ENCODE results near the gene CIDEB.

The CIDEB gene

DNA sequence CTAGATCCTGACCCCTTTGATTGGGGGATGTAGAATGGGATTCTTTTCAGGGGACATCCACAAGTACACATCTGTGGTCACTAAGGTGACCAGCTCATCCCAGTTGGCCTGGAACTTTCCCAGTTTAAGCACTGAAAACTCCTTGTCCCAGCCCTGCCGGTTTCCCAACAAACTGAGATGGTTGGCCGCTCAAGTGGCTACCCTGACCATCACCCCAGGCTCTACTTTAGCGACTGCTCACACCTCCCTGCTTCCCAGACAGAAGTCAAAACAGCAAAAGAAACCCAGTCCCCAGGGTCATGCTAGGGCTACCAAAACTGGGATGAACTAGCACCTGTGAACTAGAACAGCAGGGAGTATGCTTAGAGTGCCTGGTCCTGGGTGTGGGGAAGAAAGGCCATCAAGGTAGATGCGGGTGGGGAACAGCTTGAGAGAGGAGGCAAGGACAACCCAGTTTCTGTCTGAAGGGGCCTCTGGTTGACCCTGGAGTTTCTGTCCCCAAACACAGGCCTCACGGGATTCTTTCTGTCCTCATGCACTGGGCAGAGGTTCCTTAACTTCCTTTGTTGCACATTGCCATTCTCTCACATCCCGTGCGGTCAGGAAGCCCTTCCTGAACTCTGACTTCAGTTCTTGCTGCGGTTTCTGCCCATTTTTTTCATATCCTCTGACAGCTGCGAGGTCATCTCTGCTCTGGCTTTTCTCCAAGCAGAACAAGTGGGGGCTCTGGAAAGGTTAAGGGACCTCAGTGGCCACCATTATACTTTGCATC lies 5.1 kb upstream of the CIDEB start:
- DNase-seq (ENCODE audit: low spot score) = no peak

DNA sequence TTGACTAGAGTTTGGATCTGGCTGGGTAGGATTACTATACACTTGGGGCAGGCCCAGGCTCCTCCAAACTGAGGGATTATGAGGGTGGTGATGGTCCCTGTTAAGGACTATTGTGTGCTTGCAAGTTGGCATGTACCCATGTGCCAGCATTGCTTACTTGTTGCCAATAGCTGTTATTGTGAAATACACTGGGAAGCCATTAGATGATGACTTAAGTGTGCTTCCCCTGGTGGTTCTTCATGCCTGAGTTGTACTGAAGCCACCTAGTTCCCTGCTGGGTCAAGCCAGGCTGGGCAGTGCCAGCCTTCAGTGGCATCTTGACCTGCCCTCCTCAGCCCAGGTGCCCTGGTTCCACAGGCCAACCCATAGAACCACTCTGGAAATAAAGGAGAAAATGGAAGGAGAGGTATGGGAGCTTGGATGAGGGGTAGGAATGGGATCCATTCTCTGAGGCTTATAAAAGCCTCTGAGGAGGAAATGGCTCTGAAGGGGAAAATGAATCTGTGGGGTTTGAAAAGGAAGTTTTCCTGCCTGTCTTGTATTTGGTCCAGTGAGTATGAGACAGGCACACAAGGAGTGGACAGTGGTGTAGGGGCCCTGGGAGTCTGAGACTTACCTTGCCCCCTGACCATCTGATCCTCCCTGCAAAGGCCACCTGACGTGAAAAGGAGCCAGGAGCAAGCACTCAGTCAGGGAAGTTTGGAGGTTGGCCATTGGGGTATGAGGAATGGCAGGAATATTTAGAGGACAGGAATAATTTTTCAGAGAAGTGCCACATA lies 4.2 kb upstream of the CIDEB start:
- DNase-seq (ENCODE audit: low spot score) = no peak

DNA sequence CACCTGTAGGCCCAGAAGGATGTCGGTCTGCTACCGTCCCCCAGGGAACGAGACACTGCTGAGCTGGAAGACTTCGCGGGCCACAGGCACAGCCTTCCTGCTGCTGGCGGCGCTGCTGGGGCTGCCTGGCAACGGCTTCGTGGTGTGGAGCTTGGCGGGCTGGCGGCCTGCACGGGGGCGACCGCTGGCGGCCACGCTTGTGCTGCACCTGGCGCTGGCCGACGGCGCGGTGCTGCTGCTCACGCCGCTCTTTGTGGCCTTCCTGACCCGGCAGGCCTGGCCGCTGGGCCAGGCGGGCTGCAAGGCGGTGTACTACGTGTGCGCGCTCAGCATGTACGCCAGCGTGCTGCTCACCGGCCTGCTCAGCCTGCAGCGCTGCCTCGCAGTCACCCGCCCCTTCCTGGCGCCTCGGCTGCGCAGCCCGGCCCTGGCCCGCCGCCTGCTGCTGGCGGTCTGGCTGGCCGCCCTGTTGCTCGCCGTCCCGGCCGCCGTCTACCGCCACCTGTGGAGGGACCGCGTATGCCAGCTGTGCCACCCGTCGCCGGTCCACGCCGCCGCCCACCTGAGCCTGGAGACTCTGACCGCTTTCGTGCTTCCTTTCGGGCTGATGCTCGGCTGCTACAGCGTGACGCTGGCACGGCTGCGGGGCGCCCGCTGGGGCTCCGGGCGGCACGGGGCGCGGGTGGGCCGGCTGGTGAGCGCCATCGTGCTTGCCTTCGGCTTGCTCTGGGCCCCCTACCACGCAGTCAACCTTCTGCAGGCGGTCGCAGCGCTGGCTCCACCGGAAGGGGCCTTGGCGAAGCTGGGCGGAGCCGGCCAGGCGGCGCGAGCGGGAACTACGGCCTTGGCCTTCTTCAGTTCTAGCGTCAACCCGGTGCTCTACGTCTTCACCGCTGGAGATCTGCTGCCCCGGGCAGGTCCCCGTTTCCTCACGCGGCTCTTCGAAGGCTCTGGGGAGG lies 3.1 kb upstream of the CIDEB start, which contains the start of gene LTB4R:
Gene LTB4R (plus strand): TSS at position 857 of the 959 bp plus-strand sequence. CDS start 4,150 bp downstream, outside the sequence.
- DNase-seq (ENCODE audit: low spot score) = no peak

GRCh38 chr14:24310265-24310645 lies 2.5 kb upstream of the CIDEB start:
- DNase-seq (ENCODE audit: low spot score) = no peak

GRCh38 chr14:24309538-24310264 lies 1.9 kb upstream of the CIDEB start, which contains the start of gene LTB4R2:
Gene LTB4R2, plus strand, starts transcription at chr14:24310140. Its CDS starts 525 bp downstream, at chr14:24310665.
- no peak for DNase-seq (ENCODE audit: low spot score)

DNA sequence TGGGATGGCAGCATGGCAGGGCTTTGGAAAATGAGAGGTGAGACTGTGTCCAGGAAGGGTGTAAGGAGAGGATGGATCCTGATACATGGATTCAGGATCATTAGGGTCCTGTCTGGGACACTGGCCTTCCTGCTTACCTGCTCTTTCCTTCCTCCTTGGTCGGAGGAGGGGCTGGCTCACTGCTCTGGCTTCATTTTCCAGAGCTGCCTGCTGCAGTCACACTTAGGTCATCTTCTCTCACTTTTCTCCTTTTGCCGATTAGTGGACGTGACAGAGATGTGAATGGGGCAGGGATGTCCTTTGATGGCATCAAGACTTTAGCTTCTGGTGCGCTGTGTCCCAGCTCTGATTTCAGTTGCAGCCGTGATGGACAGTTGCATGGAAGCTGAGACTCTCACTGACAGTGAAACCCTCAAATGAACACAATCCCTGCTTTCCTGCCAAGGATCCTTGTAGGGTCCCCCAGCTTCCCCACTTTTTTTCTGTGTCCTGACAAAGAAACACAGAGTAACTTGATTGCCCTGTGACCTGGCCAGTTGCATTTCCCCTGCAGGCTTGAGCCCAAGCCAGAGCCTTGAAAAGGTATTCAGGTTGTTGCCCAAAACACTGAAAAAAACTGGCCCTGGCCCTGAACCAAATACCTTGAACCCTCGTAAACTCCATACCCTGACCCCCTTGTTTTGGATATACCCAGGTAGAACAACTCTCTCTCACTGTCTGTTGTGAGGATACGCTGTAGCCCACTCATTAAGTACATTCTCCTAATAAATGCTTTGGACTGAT lies 756 bp upstream of the CIDEB start:
- DNase-seq (ENCODE audit: low spot score) = no peak

- no peak for DNase-seq (ENCODE audit: low spot score)
These were observed 612 bp downstream of the CIDEB start for GRCh38 chr14:24307156-24307574.

DNA sequence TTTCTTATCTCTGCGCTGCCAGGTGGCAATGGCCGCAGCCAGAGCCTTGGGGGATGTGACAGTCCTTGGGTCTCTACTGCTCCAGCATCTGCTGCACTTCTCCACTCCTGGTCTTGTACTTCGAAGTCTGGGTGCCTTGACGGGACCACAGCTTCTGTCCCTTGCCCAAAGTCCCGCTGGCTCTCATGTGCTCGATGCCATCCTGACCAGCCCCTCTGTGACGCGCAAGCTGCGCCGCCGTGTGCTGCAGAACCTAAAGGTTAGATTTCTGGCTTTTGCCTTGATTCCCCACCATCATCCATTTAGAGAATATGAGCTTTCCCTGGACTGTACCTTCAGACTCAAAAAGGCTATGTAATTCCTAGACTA lies 3.8 kb downstream of the CIDEB start:
- no peak for DNase-seq (ENCODE audit: low spot score)

DNA sequence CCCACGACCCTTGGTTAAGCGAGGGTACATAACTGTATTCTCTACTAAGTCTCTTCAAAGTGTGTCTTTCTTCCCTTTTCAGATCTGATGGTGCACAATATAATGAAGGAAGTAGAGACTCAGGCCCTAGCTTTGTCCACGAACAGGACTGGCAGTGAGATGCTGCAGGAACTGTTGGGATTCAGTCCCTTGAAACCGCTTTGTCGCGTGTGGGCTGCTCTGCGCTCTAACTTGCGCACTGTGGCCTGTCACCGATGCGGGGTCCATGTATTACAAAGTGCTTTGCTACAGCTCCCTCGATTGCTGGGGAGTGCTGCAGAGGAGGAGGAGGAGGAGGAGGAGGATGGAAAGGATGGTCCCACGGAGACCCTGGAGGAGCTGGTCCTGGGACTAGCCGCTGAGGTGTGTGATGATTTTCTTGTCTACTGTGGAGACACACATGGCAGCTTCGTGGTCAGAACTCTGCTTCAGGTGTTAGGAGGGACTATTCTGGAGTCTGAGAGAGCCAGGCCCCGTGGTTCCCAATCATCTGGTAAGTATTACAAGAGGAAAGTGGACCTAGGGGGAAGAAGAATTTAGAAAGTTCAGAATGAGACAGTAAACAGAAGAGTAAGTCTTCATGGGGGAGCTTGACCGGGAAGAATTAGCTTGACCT lies 7.3 kb downstream of the CIDEB start:
- no peak for DNase-seq (ENCODE audit: low spot score)

DNA sequence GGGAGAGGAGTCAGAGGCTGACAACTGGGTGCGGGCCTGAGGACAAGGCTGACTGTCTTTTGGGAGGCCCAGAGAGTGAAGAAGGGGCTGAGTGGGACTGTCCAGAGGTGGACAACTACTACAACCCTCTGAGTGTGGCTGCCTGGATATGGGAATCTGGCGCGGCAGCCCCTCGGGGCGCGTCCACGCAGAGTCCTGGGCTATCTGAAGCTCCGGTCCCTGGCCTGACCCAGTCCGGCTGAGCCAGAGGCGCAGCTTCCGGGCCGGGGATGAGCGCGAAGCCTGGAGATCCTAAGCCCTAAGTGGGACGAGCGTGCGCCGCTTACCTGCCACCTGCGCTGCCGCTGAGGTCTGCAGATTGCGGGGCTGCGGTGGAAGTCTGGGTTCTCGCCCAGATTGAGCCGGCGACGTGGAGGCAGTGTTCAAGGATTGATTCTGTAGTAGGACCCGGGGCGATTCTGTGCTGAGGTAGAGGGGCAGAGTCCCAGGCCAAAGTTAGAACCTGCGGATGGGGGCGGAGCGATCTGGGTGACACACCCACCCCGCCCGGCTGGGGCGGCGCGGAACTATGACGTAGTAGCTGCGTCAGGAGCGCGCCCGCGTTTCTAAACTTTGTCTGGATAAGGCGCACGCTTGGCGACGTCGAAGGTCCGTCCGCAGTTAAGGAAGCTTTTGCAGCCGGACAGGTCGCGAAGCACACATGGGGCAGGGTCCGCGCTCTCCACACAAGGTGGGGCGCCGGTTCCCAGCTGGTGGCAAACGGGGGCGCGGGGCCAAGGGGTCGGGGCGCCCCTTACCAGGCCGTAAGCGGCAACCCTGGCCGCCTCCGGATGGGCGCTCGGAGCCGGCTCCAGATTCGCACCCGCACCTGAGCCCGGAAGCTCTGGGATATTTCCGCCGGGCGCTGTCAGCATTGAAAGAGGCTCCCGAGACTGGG lies 8.3 kb downstream of the CIDEB start, which contains the start of the genes DHRS1 and NOP9:
Gene DHRS1 (minus strand): TSS at position 526 of the 937 bp plus-strand sequence. CDS start 674 bp downstream, outside the sequence.
Gene NOP9 (plus strand): TSS at position 596 of the 937 bp plus-strand sequence. CDS start 105 bp downstream, at position 701.
- peak; percentile 94 for DNase-seq (ENCODE audit: low spot score)

DNA sequence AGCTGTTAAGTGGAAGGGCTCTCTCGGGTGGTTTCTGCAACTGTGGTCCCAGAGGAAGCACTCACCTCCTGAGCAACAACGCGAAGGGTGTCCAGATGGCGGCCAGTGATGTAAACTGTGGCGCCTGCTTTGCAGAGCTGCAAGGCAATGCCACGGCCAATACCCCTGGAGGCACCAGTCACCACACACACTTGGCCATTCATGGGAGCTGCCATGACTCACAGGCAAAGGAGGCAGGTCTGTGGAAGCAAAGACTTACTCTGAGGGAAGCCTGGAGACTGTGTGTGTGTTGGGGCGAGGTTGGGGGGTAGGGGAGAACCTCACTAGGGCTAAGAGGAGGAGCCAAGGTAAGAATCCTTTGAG lies 8.9 kb downstream of the CIDEB start:
- peak; percentile 92 for DNase-seq (ENCODE audit: low spot score)

DNA sequence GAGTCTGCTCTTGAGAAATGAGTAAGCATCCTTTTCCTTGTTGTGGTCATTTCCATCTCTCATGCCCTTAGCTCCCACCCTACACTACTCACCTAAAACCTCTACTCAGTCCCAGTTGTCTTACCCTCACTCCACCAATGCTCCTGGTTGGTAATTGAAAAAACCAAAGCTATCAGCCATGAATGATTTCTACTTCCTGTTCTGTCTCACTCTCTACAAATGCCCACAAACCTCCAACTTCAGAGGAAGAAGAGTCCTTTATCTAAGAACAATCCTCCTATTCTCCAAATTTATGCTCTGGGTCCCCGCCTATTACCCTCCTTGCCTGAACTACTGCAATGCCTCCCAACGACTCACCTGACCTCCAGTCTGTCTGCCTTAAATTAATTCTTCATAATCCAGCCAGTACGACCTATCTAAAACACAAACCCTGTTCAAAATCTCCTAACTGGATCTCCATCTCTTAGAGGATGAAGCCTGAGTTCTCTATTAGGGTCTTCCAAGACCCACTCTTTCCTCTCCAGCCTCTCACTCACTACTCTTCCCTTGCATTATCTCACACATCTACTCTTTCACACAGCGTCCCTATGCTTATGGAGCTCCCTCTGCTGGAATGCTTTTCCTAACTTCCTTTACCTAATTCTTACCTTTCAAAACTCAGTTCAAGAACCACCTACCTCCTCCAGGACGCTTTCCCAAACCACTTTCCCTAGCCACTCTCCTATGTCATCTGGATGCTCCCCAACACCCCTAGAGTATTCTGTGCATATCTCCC lies 10.4 kb downstream of the CIDEB start:
- no peak for DNase-seq (ENCODE audit: low spot score)

DNA sequence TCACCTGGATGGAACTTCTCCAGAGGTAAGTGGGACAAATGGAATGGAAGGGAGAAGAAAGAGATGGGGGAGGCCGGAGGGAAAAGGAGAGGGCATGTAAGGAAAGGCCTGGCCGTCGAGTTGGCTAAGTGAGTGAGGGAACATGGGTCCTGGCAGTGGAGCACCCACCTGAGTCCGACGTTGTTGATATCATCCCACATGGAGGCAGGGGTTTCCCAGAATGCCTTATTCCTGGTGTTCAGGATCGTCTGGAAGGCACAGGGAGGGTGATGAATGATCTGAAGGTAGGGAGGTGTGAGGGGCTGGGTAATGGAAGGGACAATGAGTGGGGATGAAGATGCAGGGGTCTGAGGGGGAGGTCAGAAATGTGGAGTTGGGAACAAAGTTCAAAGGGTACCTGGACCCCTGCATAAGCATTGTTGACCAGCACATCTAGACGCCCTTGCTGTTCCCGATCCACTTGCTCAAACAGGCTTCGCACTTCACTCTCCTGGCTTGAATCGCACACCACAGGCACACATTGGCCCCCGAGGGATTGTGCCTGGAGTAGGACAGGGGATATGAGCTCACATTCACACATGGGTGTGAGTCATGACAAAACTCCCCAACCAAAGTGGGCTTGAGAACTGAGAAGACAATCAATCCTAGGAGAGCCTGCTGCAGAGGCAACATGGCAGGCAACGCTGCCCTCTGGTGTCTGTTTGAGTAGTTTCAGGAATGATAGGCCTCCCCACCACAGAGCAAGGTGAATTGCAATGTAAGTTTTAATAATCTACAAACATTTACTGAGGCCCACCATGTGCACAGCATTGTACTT lies 11.2 kb downstream of the CIDEB start:
- DNase-seq (ENCODE audit: low spot score) = peak; percentile 87

DNA sequence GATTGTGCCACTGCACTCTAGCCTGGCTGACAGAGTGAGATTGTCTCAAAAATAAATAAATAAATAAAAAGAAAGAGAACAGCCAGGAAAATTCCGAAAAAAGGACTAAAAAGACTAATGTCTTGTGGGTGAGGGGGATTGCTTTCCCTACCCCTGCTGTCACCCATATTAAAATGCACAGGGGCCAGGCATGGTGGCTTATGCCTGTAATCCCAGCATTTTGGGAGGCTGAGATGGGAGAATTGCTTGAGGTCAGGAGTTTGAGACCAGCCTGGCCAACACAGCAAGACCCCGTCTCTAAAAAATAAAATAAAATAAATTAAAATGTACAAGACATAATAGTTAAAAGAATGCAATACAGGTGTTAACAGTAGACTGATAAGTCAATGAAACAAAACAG lies 14.3 kb downstream of the CIDEB start:
- DNase-seq (ENCODE audit: low spot score) = no peak

DNA sequence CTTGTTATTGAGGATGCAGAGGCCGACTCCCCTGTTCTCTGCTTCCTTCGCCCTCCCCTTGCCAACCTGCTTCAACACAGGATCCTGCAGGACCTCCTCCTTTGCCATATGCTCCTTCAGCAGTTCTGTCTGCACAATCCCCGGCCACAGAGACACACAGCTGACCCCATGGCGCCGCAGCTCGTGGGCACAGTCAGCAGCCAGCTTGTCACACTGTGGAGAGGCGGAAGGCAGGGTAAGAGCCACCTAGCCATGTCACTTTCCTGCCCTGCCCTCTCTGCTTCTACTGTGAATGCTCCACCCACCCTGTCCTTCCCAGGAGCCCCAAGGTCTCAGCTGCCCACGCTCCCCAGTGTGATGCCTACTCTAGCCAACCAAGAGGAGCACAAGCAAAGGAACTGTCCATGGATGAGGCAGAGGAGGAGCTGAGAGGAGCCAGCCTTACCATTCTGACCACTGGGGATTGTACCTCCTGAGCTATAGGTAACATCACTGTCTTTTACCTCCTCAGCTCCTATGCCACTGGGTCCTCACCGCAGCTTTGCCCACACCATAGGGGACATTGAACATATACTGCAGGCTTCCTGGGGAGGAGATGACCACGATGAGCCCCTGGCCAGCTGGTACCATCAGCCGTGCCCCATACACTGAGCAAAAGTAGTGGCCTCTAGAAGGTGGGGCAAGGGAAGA lies 15.5 kb downstream of the CIDEB start:
- DNase-seq (ENCODE audit: low spot score) = no peak

- no peak for DNase-seq (ENCODE audit: low spot score)
These were observed 16.2 kb downstream of the CIDEB start for GRCh38 chr14:24291446-24292117.
